GM19193 (cell line): ENCODE measurements around the gene SMCO2.

Experiments used
- POLR2A ChIP-seq: IDR thresholded peaks from 4 replicates; pipeline ENCODE4 v1.6.1; 2011; ENCODE audit not compliant: insufficient read depth, insufficient read length; ENCODE audit errors: extremely low read depth

SMCO2 gene

GRCh38 chr12:27524494-27524835 lies 77.9 kb downstream of the SMCO2 start:
- no peak for TF ChIP-seq POLR2A

- no peak for TF ChIP-seq POLR2A
Observed at GRCh38 chr12:27524839-27525753, 78.6 kb downstream of the SMCO2 start.

GRCh38 chr12:27527512-27527911 lies 81.0 kb downstream of the SMCO2 start:
- no peak for TF ChIP-seq POLR2A

- TF ChIP-seq POLR2A = no peak
Observed at GRCh38 chr12:27528788-27529187, 82.3 kb downstream of the SMCO2 start.

GRCh38 chr12:27530157-27530922 lies 83.8 kb downstream of the SMCO2 start:
- no peak for TF ChIP-seq POLR2A

GRCh38 chr12:27531896-27532295 lies 85.4 kb downstream of the SMCO2 start:
- TF ChIP-seq POLR2A = no peak

GRCh38 chr12:27534060-27534764 lies 87.7 kb downstream of the SMCO2 start:
- no peak for TF ChIP-seq POLR2A

GRCh38 chr12:27534765-27535161 lies 88.2 kb downstream of the SMCO2 start:
- no peak for TF ChIP-seq POLR2A

GRCh38 chr12:27535318-27535717 lies 88.8 kb downstream of the SMCO2 start:
- TF ChIP-seq POLR2A = no peak

- TF ChIP-seq POLR2A = no peak
Observed at GRCh38 chr12:27537855-27538675, 91.5 kb downstream of the SMCO2 start.

GRCh38 chr12:27539191-27539631 lies 92.7 kb downstream of the SMCO2 start:
- no peak for TF ChIP-seq POLR2A

GRCh38 chr12:27541031-27541719 lies 94.6 kb downstream of the SMCO2 start:
- TF ChIP-seq POLR2A = no peak

- no peak for TF ChIP-seq POLR2A
Observed at GRCh38 chr12:27542628-27543027, 96.1 kb downstream of the SMCO2 start.

- no peak for TF ChIP-seq POLR2A
Observed at GRCh38 chr12:27545665-27546064, 99.1 kb downstream of the SMCO2 start.

- TF ChIP-seq POLR2A = no peak
Observed at GRCh38 chr12:27547592-27547991, 101.1 kb downstream of the SMCO2 start.
